ENCODE results near the gene RHBDL2.
A peak's percentile ranks its signal among the peaks of the same experiment; 100 is the strongest.

The RHBDL2 gene

DNA sequence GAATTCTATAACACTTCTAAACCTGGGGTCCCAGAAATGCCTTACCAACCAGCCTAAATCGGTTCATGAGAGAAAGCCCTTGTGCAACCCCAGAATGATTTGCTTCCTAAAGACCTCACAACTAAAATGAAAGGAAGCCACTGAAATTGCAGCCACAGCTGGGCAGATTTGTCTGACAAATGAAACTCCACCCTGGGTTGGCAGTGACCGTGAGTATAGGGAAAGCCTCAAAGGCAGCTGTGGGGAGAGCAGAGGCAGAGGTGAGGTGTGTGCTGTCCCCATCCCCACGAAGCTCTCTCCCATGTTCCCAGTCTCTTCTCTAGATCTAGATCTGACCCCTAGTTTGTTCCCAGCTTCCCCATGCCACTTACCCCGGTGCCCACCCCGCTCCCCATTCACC, 23.1 kb downstream of the RHBDL2 start:
- H3K4me2 ChIP-seq (ENCODE audit: low read length, poor library complexity, severe bottlenecking) = no peak overlapping the region
- no peak overlapping the region for H4K8ac ChIP-seq (ENCODE audit: low read length)
- H2BK5ac ChIP-seq (ENCODE audit: low read depth, low read length, poor library complexity, severe bottlenecking) = no peak overlapping the region
- no peak overlapping the region for H2AFZ ChIP-seq (ENCODE audit: low read depth, low read length)
- no peaks in the 10 kb centered on the region for H3K79me1 ChIP-seq (replicated peaks; ENCODE audit: low read length, poor library complexity, severe bottlenecking)
- no peak overlapping the region for H4K91ac ChIP-seq (ENCODE audit: low read length)
- H2BK120ac ChIP-seq (ENCODE audit: low read depth, low read length) = no peak overlapping the region
- no peak overlapping the region for H3K9ac ChIP-seq (ENCODE audit: low read length)
- H3K4ac ChIP-seq (ENCODE audit: low read depth in 1 of 2, low read length in 2 of 2) = no peak overlapping the region
- no peaks in the 10 kb centered on the region for H3K9me3 ChIP-seq (ENCODE audit: control insufficient read depth, low read length)
- WGBS = 79% methylated on average over 5 of the region's 5 CpGs
- no peak overlapping the region for H3K4me3 ChIP-seq (ENCODE audit: insufficient read depth in 1 of 2, low read depth in 1 of 2, low read length in 2 of 2)
- H3K27ac ChIP-seq (ENCODE audit: low read length, poor library complexity, severe bottlenecking) = no peak overlapping the region
- H3K27me3 ChIP-seq (ENCODE audit: control insufficient read depth in 1 of 2, insufficient read depth in 1 of 2, low read length in 2 of 2) = no peaks in the 10 kb centered on the region
- no peak overlapping the region for H2AK5ac ChIP-seq (ENCODE audit: low read length, severe bottlenecking)
- H2BK12ac ChIP-seq (ENCODE audit: low read length in 2 of 2) = no peak overlapping the region
- H3K18ac ChIP-seq (ENCODE audit: low read depth in 1 of 2, low read length in 2 of 2) = no peak overlapping the region
- H3K23ac ChIP-seq (ENCODE audit: low read length in 2 of 2) = no peak overlapping the region
- H3K4me1 ChIP-seq (ENCODE audit: control insufficient read depth, insufficient read depth, low read depth, low read length) = no peaks in the 10 kb centered on the region
- no peak overlapping the region for H3K14ac ChIP-seq (ENCODE audit: low read length in 2 of 2)
- peaks cover 4 to 19% of the 10 kb centered on the region in 2 experiments for H3K36me3 ChIP-seq (ENCODE audit: control insufficient read depth in 1 of 2, insufficient read depth in 2 of 2, low read depth in 1 of 2, low read length in 2 of 2)
- no peak for DNase-seq
- H2BK15ac ChIP-seq (ENCODE audit: low read depth, poor library complexity, severe bottlenecking) = no peak overlapping the region

DNA sequence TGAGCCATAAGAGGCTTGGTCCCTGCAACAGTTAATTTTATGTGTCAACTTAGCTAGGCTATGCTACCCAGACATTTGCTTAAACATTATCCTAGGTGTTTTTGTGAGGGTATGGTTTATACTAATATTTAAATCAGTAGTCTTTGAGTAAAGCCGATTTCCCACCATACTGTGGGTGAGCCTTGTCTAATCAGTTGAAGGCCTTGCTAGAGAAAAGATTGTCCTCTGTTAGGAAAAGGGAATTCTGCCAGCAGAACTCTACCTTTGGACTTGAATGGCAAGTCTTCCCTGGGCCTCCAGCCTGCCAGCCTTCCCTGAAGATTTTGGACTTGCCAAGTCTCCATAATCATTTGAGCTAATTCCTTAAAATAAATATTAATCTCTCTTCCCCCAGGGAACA, 23.9 kb downstream of the RHBDL2 start:
- Histone ChIP-seq H3K23ac (ENCODE audit: low read length in 2 of 2) (no peak overlapping the region), H3K18ac (ENCODE audit: low read depth in 1 of 2, low read length in 2 of 2) (no peak overlapping the region), H2BK120ac (ENCODE audit: low read depth, low read length) (no peak overlapping the region)

DNA sequence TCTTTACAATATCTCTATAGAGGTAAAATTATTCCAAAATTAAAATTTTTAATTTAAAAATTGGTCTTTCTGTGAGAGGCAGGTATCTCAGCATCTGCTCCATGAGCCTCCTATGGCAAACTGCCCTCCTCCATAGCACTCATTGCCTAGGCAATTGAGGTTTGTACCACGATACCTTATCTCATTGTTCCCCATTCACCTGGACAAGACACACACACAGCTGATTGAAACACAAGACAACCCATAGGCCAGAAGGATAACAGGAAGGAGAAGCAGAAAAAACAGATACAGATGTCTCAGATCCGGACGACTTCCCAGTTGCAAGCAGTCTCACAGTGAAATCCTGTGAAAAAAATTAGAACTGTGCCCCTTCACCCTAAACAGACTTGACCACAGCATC, 24.3 kb downstream of the RHBDL2 start:
- no peaks in the 10 kb centered on the region for H3K79me1 ChIP-seq (replicated peaks; ENCODE audit: low read length, poor library complexity, severe bottlenecking)
- no peak overlapping the region for H4K91ac ChIP-seq (ENCODE audit: low read length)
- no peak overlapping the region for H2AK5ac ChIP-seq (ENCODE audit: low read length, severe bottlenecking)
- DNase-seq = no peak
- no peaks in the 10 kb centered on the region for H3K27me3 ChIP-seq (ENCODE audit: control insufficient read depth in 1 of 2, insufficient read depth in 1 of 2, low read length in 2 of 2)
- H3K23ac ChIP-seq (ENCODE audit: low read length in 2 of 2) = no peak overlapping the region
- no peak overlapping the region for H2BK12ac ChIP-seq (ENCODE audit: low read length in 2 of 2)
- H3K4me2 ChIP-seq (ENCODE audit: low read length, poor library complexity, severe bottlenecking) = no peak overlapping the region
- no peak overlapping the region for H3K9ac ChIP-seq (ENCODE audit: low read length)
- no peaks in the 10 kb centered on the region for H3K4me1 ChIP-seq (ENCODE audit: control insufficient read depth, insufficient read depth, low read depth, low read length)
- H4K8ac ChIP-seq (ENCODE audit: low read length) = no peak overlapping the region
- no peak overlapping the region for H2BK120ac ChIP-seq (ENCODE audit: low read depth, low read length)
- H3K4ac ChIP-seq (ENCODE audit: low read depth in 1 of 2, low read length in 2 of 2) = no peak overlapping the region
- H3K14ac ChIP-seq (ENCODE audit: low read length in 2 of 2) = no peak overlapping the region
- H3K27ac ChIP-seq (ENCODE audit: low read length, poor library complexity, severe bottlenecking) = no peak overlapping the region
- H2BK15ac ChIP-seq (ENCODE audit: low read depth, poor library complexity, severe bottlenecking) = no peak overlapping the region
- H2AFZ ChIP-seq (ENCODE audit: low read depth, low read length) = no peak overlapping the region
- no peaks in the 10 kb centered on the region for H3K9me3 ChIP-seq (ENCODE audit: control insufficient read depth, low read length)
- WGBS = 87% methylated on average over 3 of the region's 3 CpGs
- no peak overlapping the region for H3K18ac ChIP-seq (ENCODE audit: low read depth in 1 of 2, low read length in 2 of 2)
- H3K4me3 ChIP-seq (ENCODE audit: insufficient read depth in 1 of 2, low read depth in 1 of 2, low read length in 2 of 2) = no peak overlapping the region
- H2BK5ac ChIP-seq (ENCODE audit: low read depth, low read length, poor library complexity, severe bottlenecking) = no peak overlapping the region
- peaks cover 5 to 19% of the 10 kb centered on the region in 2 experiments for H3K36me3 ChIP-seq (ENCODE audit: control insufficient read depth in 1 of 2, insufficient read depth in 2 of 2, low read depth in 1 of 2, low read length in 2 of 2)

More for the DNA sequence above, 23.9 kb downstream of the RHBDL2 start:
- no peak overlapping the region for H3K14ac ChIP-seq (ENCODE audit: low read length in 2 of 2)
- WGBS = 100% methylated on average over 1 of the region's 1 CpG
- H3K4me2 ChIP-seq (ENCODE audit: low read length, poor library complexity, severe bottlenecking) = no peak overlapping the region
- H4K91ac ChIP-seq (ENCODE audit: low read length) = no peak overlapping the region
- H2BK5ac ChIP-seq (ENCODE audit: low read depth, low read length, poor library complexity, severe bottlenecking) = no peak overlapping the region
- no peaks in the 10 kb centered on the region for H3K4me1 ChIP-seq (ENCODE audit: control insufficient read depth, insufficient read depth, low read depth, low read length)
- H2AFZ ChIP-seq (ENCODE audit: low read depth, low read length) = no peak overlapping the region
- no peaks in the 10 kb centered on the region for H3K79me1 ChIP-seq (replicated peaks; ENCODE audit: low read length, poor library complexity, severe bottlenecking)
- no peak overlapping the region for H2BK15ac ChIP-seq (ENCODE audit: low read depth, poor library complexity, severe bottlenecking)
- H3K9ac ChIP-seq (ENCODE audit: low read length) = no peak overlapping the region
- H3K9me3 ChIP-seq (ENCODE audit: control insufficient read depth, low read length) = no peaks in the 10 kb centered on the region
- no peak for DNase-seq
- H3K27me3 ChIP-seq (ENCODE audit: control insufficient read depth in 1 of 2, insufficient read depth in 1 of 2, low read length in 2 of 2) = no peaks in the 10 kb centered on the region
- no peak overlapping the region for H2BK12ac ChIP-seq (ENCODE audit: low read length in 2 of 2)
- no peak overlapping the region for H4K8ac ChIP-seq (ENCODE audit: low read length)
- no peak overlapping the region for H3K4me3 ChIP-seq (ENCODE audit: insufficient read depth in 1 of 2, low read depth in 1 of 2, low read length in 2 of 2)
- no peak overlapping the region for H2AK5ac ChIP-seq (ENCODE audit: low read length, severe bottlenecking)
- H3K27ac ChIP-seq (ENCODE audit: low read length, poor library complexity, severe bottlenecking) = no peak overlapping the region
- peaks cover 5 to 19% of the 10 kb centered on the region in 2 experiments for H3K36me3 ChIP-seq (ENCODE audit: control insufficient read depth in 1 of 2, insufficient read depth in 2 of 2, low read depth in 1 of 2, low read length in 2 of 2)
- H3K4ac ChIP-seq (ENCODE audit: low read depth in 1 of 2, low read length in 2 of 2) = no peak overlapping the region

DNA sequence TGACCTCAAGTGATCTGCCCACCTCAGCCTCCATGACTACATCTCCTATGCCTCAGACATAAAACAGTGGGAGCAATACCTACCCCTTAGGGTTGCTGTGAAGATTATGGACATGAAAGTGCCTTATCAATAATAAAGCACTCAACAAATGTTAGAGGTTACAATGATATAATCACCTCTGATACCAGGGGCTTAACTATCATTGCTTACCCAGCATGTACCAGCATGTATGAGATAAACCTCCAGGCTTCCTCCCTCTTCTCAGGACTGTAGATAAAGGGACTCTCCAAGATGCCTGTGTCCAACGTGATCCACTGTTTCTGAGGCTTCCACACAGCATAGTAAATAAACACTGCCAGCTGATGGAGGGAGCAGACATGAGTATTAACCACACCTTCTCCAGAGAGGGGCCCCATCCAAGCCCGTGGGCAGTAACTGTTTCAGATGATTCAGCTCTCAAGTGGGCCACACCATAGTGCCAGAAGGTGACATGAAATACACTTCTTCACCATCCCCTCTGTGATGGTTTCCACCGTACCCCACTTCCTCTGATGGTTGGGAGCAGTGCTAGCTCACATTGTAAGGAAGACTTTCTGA, 26.2 kb downstream of the RHBDL2 start:
- no peaks in the 10 kb centered on the region for H3K9me3 ChIP-seq (ENCODE audit: control insufficient read depth, low read length)
- no peak overlapping the region for H2AK5ac ChIP-seq (ENCODE audit: low read length, severe bottlenecking)
- peak; percentile 19 for DNase-seq
- no peak overlapping the region for H2AFZ ChIP-seq (ENCODE audit: low read depth, low read length)
- H2BK5ac ChIP-seq (ENCODE audit: low read depth, low read length, poor library complexity, severe bottlenecking) = no peak overlapping the region
- no peak overlapping the region for H3K18ac ChIP-seq (ENCODE audit: low read depth in 1 of 2, low read length in 2 of 2)
- H3K23ac ChIP-seq (ENCODE audit: low read length in 2 of 2) = no peak overlapping the region
- 38% methylated on average over 3 of the region's 3 CpGs for WGBS
- no peak overlapping the region for H3K9ac ChIP-seq (ENCODE audit: low read length)
- no peaks in the 10 kb centered on the region for H3K4me1 ChIP-seq (ENCODE audit: control insufficient read depth, insufficient read depth, low read depth, low read length)
- H2BK120ac ChIP-seq (ENCODE audit: low read depth, low read length) = no peak overlapping the region
- H3K4me2 ChIP-seq (ENCODE audit: low read length, poor library complexity, severe bottlenecking) = no peak overlapping the region
- H3K27ac ChIP-seq (ENCODE audit: low read length, poor library complexity, severe bottlenecking) = no peak overlapping the region
- no peak overlapping the region for H4K91ac ChIP-seq (ENCODE audit: low read length)
- no peak overlapping the region for H2BK12ac ChIP-seq (ENCODE audit: low read length in 2 of 2)
- no peak overlapping the region for H3K4ac ChIP-seq (ENCODE audit: low read depth in 1 of 2, low read length in 2 of 2)
- H3K27me3 ChIP-seq (ENCODE audit: control insufficient read depth in 1 of 2, insufficient read depth in 1 of 2, low read length in 2 of 2) = no peaks in the 10 kb centered on the region
- H4K8ac ChIP-seq (ENCODE audit: low read length) = no peak overlapping the region
- no peaks in the 10 kb centered on the region for H3K79me1 ChIP-seq (replicated peaks; ENCODE audit: low read length, poor library complexity, severe bottlenecking)
- H3K36me3 ChIP-seq (ENCODE audit: control insufficient read depth in 1 of 2, insufficient read depth in 2 of 2, low read depth in 1 of 2, low read length in 2 of 2) = peaks cover 5 to 19% of the 10 kb centered on the region in 2 experiments
- H3K14ac ChIP-seq (ENCODE audit: low read length in 2 of 2) = no peak overlapping the region
- no peak overlapping the region for H3K4me3 ChIP-seq (ENCODE audit: insufficient read depth in 1 of 2, low read depth in 1 of 2, low read length in 2 of 2)
- no peak overlapping the region for H2BK15ac ChIP-seq (ENCODE audit: low read depth, poor library complexity, severe bottlenecking)

Data from mesenchymal stem cell (in vitro differentiated cells and primary cell).